NCI-H2107 treated with DMSO at 0.1 percent for 48 hours (cell line): Measurements from ENCODE around the gene OR4D1.

Source experiments
- DNase-seq: peaks from one replicate; lab custom pipeline; 2025; ENCODE audit not compliant: unreplicated experiment; lab: John Stamatoyannopoulos, UW

OR4D1 gene

DNA sequence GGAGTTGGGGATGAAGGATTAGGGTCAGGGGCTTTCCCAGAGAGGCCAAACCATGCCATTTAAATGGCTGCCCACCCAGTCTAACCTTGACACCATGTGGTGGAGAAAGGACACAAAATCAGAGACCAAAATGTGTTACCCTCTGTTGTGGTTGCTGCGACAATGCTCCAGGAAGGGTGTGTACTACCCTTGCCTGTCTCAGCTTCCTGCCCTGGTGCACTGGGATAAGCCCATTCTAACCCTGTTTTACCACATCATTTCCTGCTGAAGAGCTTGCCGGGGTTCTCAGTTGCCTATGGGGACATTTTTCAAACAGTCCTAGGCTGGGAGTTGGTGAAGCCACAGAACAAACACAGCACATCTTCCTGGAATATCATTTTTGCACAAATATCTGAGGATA lies 4.9 kb downstream of the OR4D1 start:
- DNase-seq, result no peak

DNA sequence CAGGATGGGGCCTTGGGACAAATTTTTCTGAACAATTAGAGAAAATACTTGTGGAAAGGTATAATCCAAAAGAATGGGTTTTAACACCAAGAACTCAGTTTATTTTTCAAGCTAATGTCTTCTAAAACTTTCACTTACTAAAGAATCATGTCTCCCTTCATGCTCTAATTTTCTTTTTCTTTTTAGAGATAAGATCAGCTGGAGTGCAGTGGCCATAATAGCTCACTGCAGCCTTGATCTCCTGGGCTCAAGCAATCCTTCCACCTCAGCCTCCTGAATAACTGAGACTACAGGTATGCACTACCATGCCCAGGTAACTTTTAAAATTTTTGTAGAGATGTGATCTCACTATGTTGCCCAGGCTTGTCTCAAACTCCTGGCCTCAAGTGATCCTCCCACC lies 5.5 kb downstream of the OR4D1 start:
- DNase-seq, result no peak

- no peak for DNase-seq
These were observed 8.9 kb downstream of the OR4D1 start for GRCh38 chr17:58156839-58157803.

GRCh38 chr17:58158181-58158580 lies 10.0 kb downstream of the OR4D1 start:
- DNase-seq, result no peak

- no peak for DNase-seq
These were observed 13.4 kb downstream of the OR4D1 start for GRCh38 chr17:58161566-58161965.

DNA sequence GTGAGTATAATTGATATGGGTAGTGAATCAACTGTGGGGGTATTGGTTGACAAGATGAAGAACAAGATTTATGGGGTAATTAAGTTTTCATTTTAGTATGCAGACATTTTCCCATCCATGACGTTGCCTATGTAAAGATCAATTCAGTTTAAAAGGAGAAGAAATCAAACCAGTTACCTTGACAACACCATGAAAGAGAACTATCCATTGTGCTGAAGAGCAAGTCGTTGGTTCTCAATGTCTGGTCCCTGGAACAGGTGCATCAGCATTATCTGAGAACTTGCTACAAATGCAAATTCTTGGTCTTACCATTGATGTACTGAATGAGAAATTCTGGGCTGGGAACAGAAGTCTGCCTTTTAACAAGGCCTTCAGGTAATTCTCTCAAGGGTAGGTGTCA lies 17.8 kb downstream of the OR4D1 start:
- DNase-seq, result no peak

GRCh38 chr17:58166682-58167081 lies 18.5 kb downstream of the OR4D1 start, which contains the start of gene OR4D2:
Gene OR4D2, plus strand, starts transcription at chr17:58166982. Its CDS starts 2,674 bp downstream, at chr17:58169656.
- no peak for DNase-seq

DNA sequence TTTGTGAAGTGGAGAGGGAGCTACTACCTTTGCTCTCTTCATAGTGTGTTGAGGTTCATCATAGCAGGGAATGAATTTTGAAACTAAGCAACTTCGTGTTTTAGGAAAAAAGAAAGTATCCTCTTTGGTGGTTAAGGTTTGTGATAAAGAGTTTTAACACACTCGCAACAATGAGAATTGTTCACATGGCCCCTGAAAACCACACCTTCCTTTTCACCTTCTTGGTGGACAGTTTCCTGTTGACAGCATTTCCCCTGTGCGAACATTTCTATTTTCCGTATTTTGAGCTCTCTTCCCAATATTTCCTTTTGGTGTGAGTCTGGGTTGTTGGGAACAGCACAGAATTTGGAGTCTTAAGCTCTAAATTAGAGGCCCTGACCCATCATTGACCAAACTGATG lies 22.4 kb downstream of the OR4D1 start:
- DNase-seq, result no peak

- DNase-seq, result peak; percentile 32
These were observed 24.3 kb downstream of the OR4D1 start for GRCh38 chr17:58172369-58173071.

- DNase-seq, result no peak
These were observed 26.7 kb downstream of the OR4D1 start for GRCh38 chr17:58174871-58175270.

DNA sequence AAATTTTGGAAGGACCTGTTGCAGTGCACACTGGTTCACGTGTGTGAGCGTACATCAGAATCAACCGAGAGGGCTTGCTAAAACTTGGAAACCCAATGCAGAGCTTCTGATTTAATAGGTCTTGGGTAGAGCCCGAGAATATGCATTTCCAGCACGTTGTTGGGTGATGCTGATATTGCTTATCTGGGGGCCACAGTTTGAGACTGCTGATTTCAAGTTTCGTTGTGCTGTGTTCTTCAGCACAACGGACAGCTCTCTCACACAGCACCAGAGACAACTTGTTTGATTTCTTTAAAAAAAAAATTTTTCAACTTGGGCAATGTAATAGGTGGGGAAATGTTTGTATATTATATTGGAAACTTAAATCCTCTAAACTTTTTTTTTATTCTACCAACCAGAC lies 28.0 kb downstream of the OR4D1 start:
- DNase-seq, result no peak

DNA sequence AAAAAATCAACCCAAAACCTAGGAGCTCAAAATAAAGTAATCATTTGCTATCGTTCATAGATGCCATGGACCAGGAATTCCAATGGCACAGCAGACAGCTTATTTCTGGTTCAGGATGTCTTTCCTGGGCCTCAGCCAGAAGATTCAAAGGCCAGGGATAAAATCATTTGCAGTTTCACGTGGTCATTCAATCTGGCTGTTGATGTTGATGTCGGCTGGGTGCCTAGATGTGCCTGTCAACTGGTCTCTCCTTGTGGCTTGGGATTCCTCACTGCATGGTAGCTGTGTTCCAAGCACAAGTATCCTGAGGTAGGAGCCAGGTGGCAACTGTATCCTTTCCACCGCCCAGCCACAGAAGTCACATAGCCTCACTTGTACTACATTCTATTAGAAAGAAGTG lies 33.6 kb downstream of the OR4D1 start:
- no peak for DNase-seq

- no peak for DNase-seq
These were observed 35.3 kb downstream of the OR4D1 start for GRCh38 chr17:58183514-58183913.

DNA sequence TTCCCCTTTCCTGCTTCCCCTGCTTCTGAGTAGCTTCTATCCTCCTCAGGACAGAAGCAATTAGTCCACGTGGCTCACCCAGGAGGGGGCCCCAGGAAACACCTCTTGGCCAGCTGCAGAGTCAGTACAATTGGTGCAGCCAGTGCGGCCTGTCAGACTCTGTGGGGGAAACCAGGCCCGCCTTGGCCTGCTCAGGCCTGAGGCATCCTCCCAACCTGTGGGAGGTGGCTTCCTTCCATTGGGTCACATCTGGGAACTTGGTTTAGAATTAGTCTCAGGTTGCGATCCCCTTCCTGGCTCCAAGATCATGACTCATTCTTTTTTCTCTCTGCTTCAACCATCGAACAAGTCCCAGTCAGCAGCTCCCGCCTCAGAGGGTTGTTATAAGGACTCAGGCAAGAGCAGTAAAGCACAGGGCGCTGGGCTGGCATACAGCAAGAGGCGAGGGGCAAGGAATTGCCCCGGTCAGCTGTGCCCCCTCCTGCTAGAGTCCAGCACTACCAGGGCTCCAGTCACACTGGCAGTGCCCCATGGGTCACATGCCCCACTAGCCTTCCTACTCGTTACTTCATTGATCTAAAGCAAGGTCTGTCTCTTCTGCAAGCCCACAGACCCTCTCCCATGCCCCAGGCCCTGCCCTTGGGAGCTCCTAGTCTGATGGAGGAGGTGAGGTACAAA lies 36.3 kb downstream of the OR4D1 start:
- DNase-seq, result no peak

DNA sequence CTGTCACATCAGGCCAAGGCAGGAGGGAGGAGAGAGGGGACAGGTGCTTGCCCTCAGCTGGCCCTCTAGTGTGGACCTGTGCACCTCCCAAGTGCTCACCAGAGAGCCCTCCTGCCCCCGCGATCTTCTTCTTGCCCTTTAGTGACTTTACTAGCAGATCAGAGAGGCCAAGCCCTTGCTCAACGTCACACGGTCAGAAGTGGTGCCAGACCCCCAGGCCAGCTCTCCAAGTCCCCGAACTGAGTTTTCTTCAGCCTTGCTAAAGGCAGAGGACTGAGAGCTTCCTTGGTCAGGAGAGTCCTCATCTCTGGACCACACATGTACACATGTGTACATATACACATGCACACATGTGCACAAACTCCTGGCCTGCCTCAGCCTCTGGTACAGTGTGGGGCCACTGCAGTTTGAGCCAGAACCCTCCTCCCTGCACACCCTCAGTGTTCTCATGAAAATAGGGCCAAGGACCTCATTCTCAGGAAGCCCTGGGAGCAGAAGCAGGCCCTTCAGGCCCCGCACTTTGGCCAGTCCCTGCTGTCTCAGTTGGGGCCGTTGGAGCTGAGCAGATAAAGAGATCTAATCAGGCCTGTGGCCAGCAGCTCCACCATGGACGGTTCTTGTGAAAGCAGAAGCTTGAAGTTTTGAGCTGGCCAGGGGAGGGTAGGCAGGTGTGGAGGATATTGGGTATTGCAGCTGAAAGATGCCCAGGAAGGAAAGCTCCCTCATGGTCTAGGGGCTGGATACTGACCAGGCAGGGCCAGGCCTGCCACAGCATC lies 37.0 kb downstream of the OR4D1 start:
- no peak for DNase-seq

GRCh38 chr17:58186591-58186990 lies 38.4 kb downstream of the OR4D1 start:
- DNase-seq, result no peak

DNA sequence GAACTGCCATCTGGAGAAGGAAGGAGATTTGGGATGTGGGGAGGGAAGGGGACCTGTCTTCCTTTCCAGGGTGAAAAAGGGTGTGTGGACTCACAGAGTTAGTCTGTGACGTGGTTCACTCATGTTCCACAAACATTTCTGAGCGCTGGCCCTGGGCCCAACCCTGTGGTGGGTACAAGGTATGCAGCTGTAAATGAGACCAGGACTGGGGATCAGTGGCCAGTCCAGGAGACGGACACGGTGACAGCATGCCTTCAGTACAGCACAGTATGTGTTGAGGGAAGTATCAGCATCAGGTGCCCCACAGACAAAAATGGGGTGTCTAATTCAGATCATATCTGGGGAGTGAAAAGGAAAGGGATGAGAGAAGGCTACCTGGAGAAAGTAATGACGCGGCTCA lies 38.9 kb downstream of the OR4D1 start:
- DNase-seq, result no peak

- DNase-seq, result no peak
These were observed 39.5 kb downstream of the OR4D1 start for GRCh38 chr17:58187675-58188074.

- peak; percentile 9 for DNase-seq
These were observed 41.4 kb downstream of the OR4D1 start for GRCh38 chr17:58189436-58190146.

GRCh38 chr17:58191241-58191896 lies 43.2 kb downstream of the OR4D1 start:
- no peak for DNase-seq
